GM10266 (cell line): ENCODE results near the gene GSS.

Experiments used
- DNase-seq: peaks from one replicate; pipeline ENCODE4 v3.0.0; 2012; ENCODE audit errors: extremely low spot score
- TF ChIP-seq, protein P1 (sequence below): IDR thresholded peaks from 2 replicates; pipeline ENCODE4 v1.5.1; 2012; ENCODE audit warnings: mild to moderate bottlenecking, low read depth; ENCODE audit not compliant: control insufficient read depth, insufficient read depth; ENCODE audit errors: missing control alignments

The GSS gene

DNA sequence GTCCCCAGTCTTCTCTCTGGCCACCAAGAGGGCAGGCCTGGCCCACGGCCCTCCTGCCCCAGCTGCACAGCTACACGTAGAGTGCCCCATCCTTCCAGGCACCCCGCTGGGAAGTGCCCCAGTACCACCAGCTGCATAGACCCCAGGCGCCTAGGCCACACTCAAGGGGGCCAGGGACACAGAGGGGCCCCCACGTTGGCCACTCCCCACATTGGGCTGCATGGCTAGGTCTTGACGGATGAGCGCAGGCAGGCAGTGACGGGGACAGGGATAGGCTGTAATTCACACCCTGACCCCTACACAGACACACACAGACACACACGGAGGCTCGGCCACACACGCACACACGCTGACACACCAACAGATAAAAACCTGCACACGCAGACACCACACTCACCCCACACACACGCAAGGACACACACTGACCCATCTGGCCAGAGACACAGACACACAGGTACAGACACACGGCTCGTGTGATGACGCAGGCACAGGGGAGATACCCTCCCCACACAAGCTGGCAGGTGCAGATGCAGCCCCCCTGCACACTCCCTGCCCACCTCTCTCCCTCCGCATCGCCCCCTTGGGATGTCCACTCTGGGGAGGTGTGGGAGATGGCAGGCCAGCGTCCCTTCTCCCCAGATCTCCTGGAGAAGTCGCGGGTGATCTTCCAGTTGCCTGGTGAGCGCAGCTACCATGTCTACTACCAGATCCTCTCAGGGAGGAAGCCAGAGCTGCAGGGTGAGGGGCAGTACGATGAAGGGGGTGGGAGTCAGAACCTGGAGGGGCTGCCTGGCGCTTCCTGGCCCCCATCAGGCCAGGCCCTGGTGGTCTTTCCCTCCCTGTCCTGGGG, 30.1 kb upstream of the GSS start:
- TF ChIP-seq, protein P1, sequence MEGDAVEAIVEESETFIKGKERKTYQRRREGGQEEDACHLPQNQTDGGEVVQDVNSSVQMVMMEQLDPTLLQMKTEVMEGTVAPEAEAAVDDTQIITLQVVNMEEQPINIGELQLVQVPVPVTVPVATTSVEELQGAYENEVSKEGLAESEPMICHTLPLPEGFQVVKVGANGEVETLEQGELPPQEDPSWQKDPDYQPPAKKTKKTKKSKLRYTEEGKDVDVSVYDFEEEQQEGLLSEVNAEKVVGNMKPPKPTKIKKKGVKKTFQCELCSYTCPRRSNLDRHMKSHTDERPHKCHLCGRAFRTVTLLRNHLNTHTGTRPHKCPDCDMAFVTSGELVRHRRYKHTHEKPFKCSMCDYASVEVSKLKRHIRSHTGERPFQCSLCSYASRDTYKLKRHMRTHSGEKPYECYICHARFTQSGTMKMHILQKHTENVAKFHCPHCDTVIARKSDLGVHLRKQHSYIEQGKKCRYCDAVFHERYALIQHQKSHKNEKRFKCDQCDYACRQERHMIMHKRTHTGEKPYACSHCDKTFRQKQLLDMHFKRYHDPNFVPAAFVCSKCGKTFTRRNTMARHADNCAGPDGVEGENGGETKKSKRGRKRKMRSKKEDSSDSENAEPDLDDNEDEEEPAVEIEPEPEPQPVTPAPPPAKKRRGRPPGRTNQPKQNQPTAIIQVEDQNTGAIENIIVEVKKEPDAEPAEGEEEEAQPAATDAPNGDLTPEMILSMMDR = no peak
- DNase-seq = no peak

DNA sequence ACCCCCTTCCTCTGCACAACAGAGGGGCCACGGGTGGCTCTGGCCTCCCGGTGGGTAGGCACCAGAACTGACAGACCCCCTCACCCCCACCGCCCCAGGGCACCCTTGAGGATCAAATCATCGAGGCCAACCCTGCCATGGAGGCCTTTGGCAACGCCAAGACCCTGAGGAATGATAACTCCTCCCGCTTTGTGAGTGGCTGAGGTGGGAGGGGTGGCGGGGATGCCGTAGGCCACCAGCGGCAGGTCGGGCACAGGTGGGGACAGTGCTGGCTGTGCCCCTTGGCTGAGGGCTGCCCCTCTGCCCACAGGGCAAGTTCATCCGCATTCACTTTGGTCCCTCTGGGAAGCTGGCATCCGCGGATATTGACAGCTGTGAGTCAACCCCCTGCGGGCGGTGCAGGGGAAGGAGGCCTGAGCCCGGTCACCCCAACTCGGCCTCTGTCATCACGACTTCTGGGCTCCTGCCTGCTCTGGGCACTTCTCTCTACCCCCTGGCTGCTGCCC, 29.2 kb upstream of the GSS start:
- TF ChIP-seq, protein P1 = no peak
- DNase-seq = no peak

DNA sequence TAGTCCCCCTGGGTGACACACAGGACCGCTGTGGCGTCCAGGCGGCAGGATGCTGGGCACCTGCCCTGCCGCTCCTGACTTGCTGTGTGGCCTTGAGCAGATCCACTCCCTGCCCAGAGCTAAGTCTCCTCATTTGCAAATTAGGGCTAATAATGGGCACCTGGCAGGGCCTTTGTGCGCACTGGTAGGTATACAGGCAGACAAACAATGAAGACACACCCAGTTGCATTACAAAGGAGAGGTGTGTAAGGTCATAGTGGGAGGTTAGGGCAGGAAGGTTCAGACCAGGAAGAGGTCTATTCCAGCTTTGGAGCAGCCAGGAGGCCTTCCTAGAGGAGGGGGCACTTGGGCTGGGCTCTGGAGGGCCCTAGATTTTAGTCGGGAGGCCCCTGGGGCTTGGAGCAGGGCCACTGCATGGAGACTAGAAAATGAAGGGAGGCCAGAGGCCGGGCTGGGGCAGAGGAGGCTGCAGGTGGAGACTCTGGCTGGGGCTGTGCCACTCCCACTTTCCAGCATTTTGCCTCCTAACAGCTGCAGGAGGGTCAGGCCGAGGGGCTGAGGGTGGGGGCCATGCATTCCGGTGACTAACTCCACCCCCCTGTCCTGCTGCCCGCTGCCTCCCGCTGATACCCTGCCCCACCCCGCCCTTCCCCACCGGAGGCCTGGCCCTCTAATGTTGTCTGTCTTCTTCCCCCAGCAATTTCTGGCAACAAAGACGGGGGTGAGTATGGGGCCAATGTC, 28.6 kb upstream of the GSS start:
- TF ChIP-seq, protein P1 = no peak

DNA sequence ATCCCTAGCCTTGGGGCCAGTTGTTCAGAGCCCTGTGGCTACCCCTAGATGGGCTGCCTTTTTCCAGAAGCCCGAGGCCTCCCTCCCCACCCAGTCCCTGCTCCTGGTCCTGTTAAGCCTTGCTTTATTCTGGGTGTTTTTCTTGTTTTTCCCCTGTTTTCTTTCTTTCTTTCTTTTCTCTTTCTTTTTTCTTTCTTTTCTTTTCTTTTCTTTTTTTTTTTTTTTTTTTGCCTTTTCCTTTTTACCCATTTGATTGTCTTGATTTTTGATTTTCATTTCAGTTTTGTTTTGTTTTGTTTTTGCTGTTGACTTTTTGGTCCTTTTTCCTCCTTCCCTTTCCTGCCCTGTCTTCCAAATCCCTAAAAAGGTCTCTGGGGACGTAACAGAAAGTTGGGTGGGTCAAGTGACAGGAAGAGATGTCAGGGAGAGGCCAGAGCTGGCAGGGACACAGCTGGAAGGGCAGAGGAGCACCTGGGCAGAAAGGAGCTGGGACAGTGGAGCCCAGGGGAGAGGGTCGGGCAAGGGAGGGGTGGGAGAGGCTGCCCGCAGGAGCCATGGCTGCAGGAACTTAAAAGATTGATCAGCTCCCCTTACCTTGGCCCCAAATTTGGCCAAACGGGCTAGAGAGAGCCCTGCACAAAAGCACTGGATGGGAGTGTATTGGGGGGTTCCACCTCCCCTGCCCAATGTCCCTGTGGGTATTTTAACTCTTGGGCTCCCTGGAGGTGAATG, 27.6 kb upstream of the GSS start:
- TF ChIP-seq, protein P1 = no peak
- DNase-seq = no peak

More for the DNA sequence above, 28.6 kb upstream of the GSS start:
- no peak for DNase-seq

DNA sequence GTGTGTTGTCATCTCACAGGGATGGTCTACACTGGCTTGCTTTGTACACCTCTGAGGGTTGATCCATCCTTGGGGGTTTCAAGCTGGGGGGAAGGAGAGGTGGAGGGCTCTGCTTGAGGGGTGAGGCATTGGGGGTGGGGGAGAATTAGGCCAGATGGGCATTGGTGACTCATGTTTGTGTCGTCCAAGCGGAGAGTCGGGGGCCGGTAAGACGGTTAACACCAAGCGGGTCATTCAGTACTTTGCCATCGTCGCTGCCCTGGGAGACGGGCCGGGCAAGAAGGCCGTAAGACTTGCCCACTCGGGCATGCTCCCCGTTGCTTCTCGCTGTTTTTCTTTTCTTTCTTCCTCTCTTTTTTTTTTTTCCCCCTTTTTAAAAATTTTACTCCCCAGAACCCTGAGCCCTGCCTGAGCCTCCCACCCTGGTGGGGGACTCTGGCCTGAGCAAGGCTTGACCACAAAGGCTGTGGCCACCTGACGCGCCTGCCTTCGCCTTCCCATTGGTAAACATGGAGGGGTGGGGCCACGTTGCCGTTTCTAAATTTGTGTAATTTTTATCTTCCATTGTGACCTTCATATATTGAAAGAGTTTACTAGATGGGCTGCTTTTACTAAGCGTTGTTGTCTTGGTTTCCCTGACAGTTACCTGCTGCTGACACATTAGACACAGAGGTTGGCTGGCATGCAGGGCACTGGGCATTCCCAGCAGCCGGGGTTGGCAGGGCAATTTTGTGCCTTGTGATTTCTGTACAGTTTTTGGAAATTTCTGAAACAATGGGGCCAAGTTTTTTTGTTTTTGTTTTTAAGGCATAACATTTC, 26.9 kb upstream of the GSS start:
- TF ChIP-seq, protein P1 = no peak
- no peak for DNase-seq

DNA sequence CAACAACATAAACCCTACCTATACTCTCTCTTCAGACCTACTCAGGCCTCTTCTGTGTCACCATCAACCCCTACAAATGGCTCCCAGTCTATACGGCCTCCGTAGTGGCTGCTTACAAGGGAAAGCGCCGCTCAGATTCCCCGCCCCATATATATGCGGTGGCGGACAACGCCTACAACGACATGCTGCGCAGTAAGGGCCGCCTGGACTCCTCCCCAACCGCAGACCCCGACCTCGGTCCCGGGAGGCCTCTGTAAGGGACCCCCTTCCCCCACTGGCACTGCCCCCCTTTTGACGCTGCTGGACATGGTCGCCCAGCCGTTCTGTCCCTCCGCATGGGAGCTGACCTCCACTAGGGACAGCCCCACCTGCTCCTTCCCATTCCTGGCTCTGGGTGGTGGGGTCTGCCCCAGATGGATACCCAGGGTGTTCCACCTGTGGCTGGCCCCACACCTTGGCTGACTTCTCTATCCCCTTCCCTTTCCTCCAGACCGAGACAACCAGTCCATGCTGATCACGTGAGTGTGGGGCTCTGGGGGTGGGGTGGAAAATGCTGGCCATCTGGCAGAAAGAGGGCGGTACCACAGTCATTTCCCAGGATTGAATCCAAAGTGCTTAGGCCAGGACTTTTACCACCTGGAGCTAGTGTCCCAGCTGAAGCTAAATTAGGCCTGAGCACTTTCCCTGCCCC, 25.1 kb upstream of the GSS start:
- no peak for DNase-seq
- TF ChIP-seq, protein P1 = no peak
